Measurements from ENCODE around the gene PRDM16. TPM values are rescaled to one million over a fixed set of nuclear protein-coding genes. Genes with fewer than 3 reads are reported as not detected.

PRDM16 gene
- total RNA-seq, 1 experiment from 2014 or later = 6.1 TPM

- ChIA-PET CTCF (no interaction called here), RAD21 (ENCODE audit: low non-redundant PET in 1 of 2, low total read pairs in 2 of 2, uncharacterized antibody in 2 of 2, unreplicated experiment in 2 of 2) (no interaction called here), POLR2A (no interaction called here)
- no peak for ATAC-seq
- Histone ChIP-seq H3K9me2 (ENCODE audit: insufficient read depth) (no peaks in the 10 kb centered on the region), H3K9me3 (ENCODE audit: control insufficient read depth in 1 of 2, insufficient read depth in 1 of 2, low read depth in 1 of 2, low read length in 2 of 2) (no peaks in the 10 kb centered on the region), H3K36me3 (ENCODE audit: control insufficient read depth in 1 of 2, insufficient read depth in 2 of 2, low read length in 2 of 2) (no peaks in the 10 kb centered on the region), H3K79me2 (ENCODE audit: insufficient read depth, low read length) (no peaks in the 10 kb centered on the region), H3K9ac (ENCODE audit: low read length) (no peak overlapping the region), H2AFZ (ENCODE audit: low read depth, low read length, poor library complexity, severe bottlenecking) (no peak overlapping the region), H3K4me3 (replicated peaks in 1 of 2; ENCODE audit: low read depth in 1 of 2, low read length in 2 of 2) (no peak overlapping the region), H3K4me1 (ENCODE audit: control insufficient read depth in 1 of 2, insufficient read depth in 2 of 2, low read length in 2 of 2) (no peaks in the 10 kb centered on the region), H3K27ac (ENCODE audit: low read depth, low read length) (no peak overlapping the region), H4K20me1 (ENCODE audit: insufficient read depth) (no peaks in the 10 kb centered on the region), H3K27me3 (ENCODE audit: insufficient read depth, low read length) (no peaks in the 10 kb centered on the region), H3K4me2 (ENCODE audit: low read length) (no peak overlapping the region)
- intact Hi-C loops (cut with micrococcal nuclease) = no loop called here
- no peak for DNase-seq (ENCODE audit: low read depth, low spot score)
- no TSS peak for BruUV-seq (replicated peaks)
- TF ChIP-seq POLR2A (IDR thresholded peaks at IDR 0.05; ENCODE audit: borderline replicate concordance, extremely low read depth, insufficient read depth, insufficient read length) (no peak), CEBPB (IDR thresholded peaks at IDR 0.05; ENCODE audit: low read depth) (no peak), ZNF274 (IDR thresholded peaks at IDR 0.05; ENCODE audit: low read depth, low read length) (no peak), EGR1 (IDR thresholded peaks at IDR 0.05; ENCODE audit: low read depth) (no peak), EZH2 (IDR thresholded peaks at IDR 0.05) (no peak)
Measured at GRCh38 chr1:3377166-3377565, 308.2 kb downstream of the PRDM16 start.

DNA sequence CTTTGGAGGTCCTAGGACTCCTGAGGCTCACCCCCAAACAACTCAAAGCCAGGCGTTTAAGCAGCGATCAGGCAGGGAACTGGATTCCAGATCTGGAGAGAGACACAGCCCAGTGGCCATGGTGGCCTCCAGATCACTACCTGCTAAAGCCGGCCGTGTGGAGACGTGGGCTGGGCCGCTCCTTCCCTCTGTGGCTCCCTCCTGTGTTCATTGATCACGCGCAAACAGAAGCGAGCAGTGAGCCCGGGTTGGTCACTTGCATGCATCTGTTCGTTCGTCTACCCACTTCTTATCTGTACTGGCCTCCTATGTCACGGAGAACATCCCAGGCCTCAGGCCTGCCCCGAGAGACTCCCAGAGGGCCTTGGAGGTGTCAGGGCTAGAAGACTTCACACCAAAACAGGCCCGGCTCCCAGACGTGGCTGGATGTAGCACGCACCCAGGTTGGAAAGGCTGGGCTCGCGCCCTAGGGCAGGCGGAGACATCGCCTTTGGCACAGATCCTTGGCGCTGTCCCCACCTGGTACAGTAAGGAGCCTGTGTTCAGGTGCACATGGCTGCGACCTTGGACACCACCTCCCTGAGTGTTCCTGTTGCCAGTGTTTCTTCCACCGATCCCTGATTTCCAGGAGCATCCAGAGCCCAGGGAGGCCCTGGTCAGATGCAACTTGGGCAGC lies 308.7 kb downstream of the PRDM16 start:
- no peaks in the 10 kb centered on the region for H3K9me2 ChIP-seq (ENCODE audit: insufficient read depth)

More for the DNA sequence above, 308.7 kb downstream of the PRDM16 start:
- H3K27me3 ChIP-seq (ENCODE audit: insufficient read depth, low read length) = no peaks in the 10 kb centered on the region
- H3K36me3 ChIP-seq (ENCODE audit: control insufficient read depth in 1 of 2, insufficient read depth in 2 of 2, low read length in 2 of 2) = no peaks in the 10 kb centered on the region
- H3K79me2 ChIP-seq (ENCODE audit: insufficient read depth, low read length) = no peaks in the 10 kb centered on the region
- H3K4me2 ChIP-seq (ENCODE audit: low read length) = no peak overlapping the region
- TF ChIP-seq, protein P1, sequence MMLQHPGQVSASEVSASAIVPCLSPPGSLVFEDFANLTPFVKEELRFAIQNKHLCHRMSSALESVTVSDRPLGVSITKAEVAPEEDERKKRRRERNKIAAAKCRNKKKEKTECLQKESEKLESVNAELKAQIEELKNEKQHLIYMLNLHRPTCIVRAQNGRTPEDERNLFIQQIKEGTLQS (IDR thresholded peaks at IDR 0.05) = no peak
- TF ChIP-seq YY1 (IDR thresholded peaks at IDR 0.05; ENCODE audit: extremely low read depth, insufficient replicate concordance, low read depth, low read length) = no peak
- TF ChIP-seq EZH2phosphoT487 (IDR thresholded peaks at IDR 0.05; ENCODE audit: borderline replicate concordance) = no peak
- ChIA-PET RAD21 (ENCODE audit: low non-redundant PET in 1 of 2, low total read pairs in 2 of 2, uncharacterized antibody in 2 of 2, unreplicated experiment in 2 of 2) (no interaction called here), POLR2A (no interaction called here), CTCF (no interaction called here)
- intact Hi-C loops (cut with micrococcal nuclease) = no loop called here
- no peaks in the 10 kb centered on the region for H3K4me1 ChIP-seq (ENCODE audit: control insufficient read depth in 1 of 2, insufficient read depth in 2 of 2, low read length in 2 of 2)
- H3K9ac ChIP-seq (ENCODE audit: low read length) = no peak overlapping the region
- ATAC-seq (0 out of 2 replicates have a peak, but pooled peaks have one; percentile 7), DNase-seq (ENCODE audit: low read depth, low spot score) (no peak)
- BruUV-seq (replicated peaks) = no TSS peak
- H3K27ac ChIP-seq (ENCODE audit: low read depth, low read length) = no peak overlapping the region
- H3K4me3 ChIP-seq (replicated peaks in 1 of 2; ENCODE audit: low read depth in 1 of 2, low read length in 2 of 2) = no peak overlapping the region
- H3K9me3 ChIP-seq (ENCODE audit: control insufficient read depth in 1 of 2, insufficient read depth in 1 of 2, low read depth in 1 of 2, low read length in 2 of 2) = no peaks in the 10 kb centered on the region
- H4K20me1 ChIP-seq (ENCODE audit: insufficient read depth) = no peaks in the 10 kb centered on the region
- H2AFZ ChIP-seq (ENCODE audit: low read depth, low read length, poor library complexity, severe bottlenecking) = no peak overlapping the region
